Esophagus muscularis mucosa (tissue), 4 donors: Measurements from ENCODE around the gene CRYGS. TPM values are rescaled to one million over a fixed set of nuclear protein-coding genes. Genes with fewer than 3 reads are reported as not detected.
A peak's percentile ranks its signal among the peaks of the same experiment; 100 is the strongest.
"Not testable (repeated sequence)": the region's sequence is repeated elsewhere in the genome, so short reads cannot be mapped to it uniquely, and the experiment has no call there.

Experiments
- DNase-seq: peaks from one replicate; pipeline ENCODE4 v3.0.0-alpha.2; 2017; ENCODE audit errors: extremely low spot score
- H3K27ac ChIP-seq, 4 donors: fragments of 200-600 bp; sonication (generic); replicated peaks in 1 of 4; 1 replicate in 3 of 4; 2 replicates in 1 of 4; pipeline ENCODE4 v1.5.1; 2016 to 2019; ENCODE audit warnings: mild to moderate bottlenecking in 1 of 4
- H3K27me3 ChIP-seq, 4 donors: fragments of 200-600 bp; sonication (generic); one replicate each; pipeline versions ENCODE4 v1.5.1 to v1.6.0; 2016 to 2019
- H3K36me3 ChIP-seq, 4 donors: fragments of 200-600 bp; sonication (generic); one replicate each; pipeline ENCODE4 v1.5.1; 2016 to 2019
- H3K4me1 ChIP-seq, 4 donors: fragments of 200-600 bp; sonication (generic); one replicate each; pipeline ENCODE4 v1.5.1; 2016 to 2019
- H3K4me3 ChIP-seq, 4 donors: fragments of 200-600 bp; sonication (generic); 1 replicate in 2 of 4; 2 replicates in 2 of 4; pipeline ENCODE4 v1.5.1; 2016 to 2019; ENCODE audit warnings: mild to moderate bottlenecking in 4 of 4, moderate library complexity in 1 of 4
- H3K9me3 ChIP-seq, 4 donors: fragments of 200-600 bp; sonication (generic); 1 replicate in 3 of 4; 2 replicates in 1 of 4; pipeline ENCODE4 v1.5.1; 2016 to 2019
- CTCF ChIP-seq, 3 experiments: fragments of 200-600 bp in 2 of 3; fragments of 450-650 bp in 1 of 3; sonication (generic) in 2 of 3; IDR thresholded peaks; one replicate each; pipeline ENCODE4 v1.5.1; 2017 to 2019; ENCODE audit warnings: antibody characterized with exemption in 3 of 3, mild to moderate bottlenecking in 2 of 3, moderate library complexity in 1 of 3
- EP300 ChIP-seq: sonication (generic); formaldehyde crosslinking; IDR thresholded peaks from one replicate; pipeline ENCODE4 v1.6.1; 2017; ENCODE audit warnings: antibody characterized with exemption
- POLR2A ChIP-seq: fragments of 450-650 bp; IDR thresholded peaks from one replicate; pipeline ENCODE4 v1.6.1; 2017; ENCODE audit warnings: antibody characterized with exemption, moderate library complexity, mild to moderate bottlenecking, low read depth
- POLR2AphosphoS5 ChIP-seq, 2 donors: sonication (generic); formaldehyde crosslinking; IDR thresholded peaks; one replicate each; pipeline ENCODE4 v1.6.1; 2017; ENCODE audit warnings: antibody characterized with exemption in 2 of 2
- WGBS: methylation state at CpG from one replicate; pipeline ENCODE4 v1.1.5; 2018; 5-methylcytosine and 5-hydroxymethylcytosine counted together
- intact Hi-C: fragments of 100-400 bp; cut with DNase I; formaldehyde crosslinking; loops from one replicate; pipeline ENCODE4 v1.15.1; 2023
- total RNA-seq, 4 donors: library from RNA; depleted of rRNA; stranded (reverse); fragments of >200 nt; gene quantifications; one replicate each; pipeline versions ENCODE4 v1.1.0 to v1.2.1, GENCODE V29; 2016

CRYGS gene
- total RNA-seq, 4 donors from 2014 or later, result 0.32 to 2.1 (median 1.6) TPM

- Histone ChIP-seq H3K4me1 (peaks cover 31 to 55% (median 40%) of the 10 kb centered on the region in 4 donors), H3K27ac (peak within 1 kb of the TSS; percentile 90 to 98 (median 92)), H3K4me3 (peak within 1 kb of the TSS; percentile 69 to 97 (median 91)), H3K36me3 (peaks cover 0 to 28% (median 21%) of the 10 kb centered on the region in 4 donors), H3K27me3 (no peaks in the 10 kb centered on the region), H3K9me3 (no peaks in the 10 kb centered on the region)
- WGBS, result 0% methylated on average over 35 of the region's 59 CpGs
- intact Hi-C loops, result no loop called here
- DNase-seq, result peak; percentile 100
- no peak for TF ChIP-seq EP300
- TF ChIP-seq POLR2AphosphoS5 (IDR thresholded peaks at IDR 0.05), result peak; percentile 92 to 95
- peak; percentile 56 for TF ChIP-seq POLR2A
- TF ChIP-seq CTCF (IDR thresholded peaks at IDR 0.05), result peak in 1 of 3 experiments; percentile 31
These were observed 26.1 kb upstream of the CRYGS start, which contains the start of gene DNAJB11 for GRCh38 chr3:186570096-186570940. TSS of gene DNAJB11 (plus strand) at chr3:186570720. CDS start at chr3:186570898, 178 bp downstream.

GRCh38 chr3:186569779-186570095 is 25.6 kb upstream of the CRYGS start:
- Histone ChIP-seq H3K4me3 (peak overlapping the region; percentile 69 to 97 (median 91)), H3K4me1 (peaks cover 31 to 60% (median 42%) of the 10 kb centered on the region in 4 donors), H3K9me3 (no peaks in the 10 kb centered on the region), H3K36me3 (peaks cover 0 to 25% (median 18%) of the 10 kb centered on the region in 4 donors), H3K27ac (peak overlapping the region; percentile 59 to 98 (median 73)), H3K27me3 (no peaks in the 10 kb centered on the region)
- DNase-seq, result no peak
- intact Hi-C loops, result no loop called here
- TF ChIP-seq POLR2AphosphoS5 (IDR thresholded peaks at IDR 0.05) (no peak), EP300 (no peak), POLR2A (no peak), CTCF (IDR thresholded peaks at IDR 0.05) (no peak)
- 13% methylated on average over 7 of the region's 7 CpGs for WGBS

- intact Hi-C loops, H3K9me3 ChIP-seq, H3K27me3 ChIP-seq, DNase-seq: not testable (repeated sequence)
- Histone ChIP-seq H3K36me3 (peaks cover 0 to 22% (median 16%) of the 10 kb centered on the region in 4 donors), H3K27ac (peak overlapping the region in 1 of 4 donors; percentile 98), H3K4me3 (peak overlapping the region in 2 of 4 donors; percentile 69 to 94), H3K4me1 (peaks cover 31 to 61% (median 46%) of the 10 kb centered on the region in 4 donors)
- WGBS, result 83% methylated on average over 11 of the region's 11 CpGs
These were observed 25.2 kb upstream of the CRYGS start for GRCh38 chr3:186569361-186569760.

GRCh38 chr3:186567072-186567921 is 23.1 kb upstream of the CRYGS start, which contains the start of gene TBCCD1:
TSS of gene TBCCD1 (minus strand) at chr3:186567339. CDS start at chr3:186564329, 3,010 bp downstream.
- TF ChIP-seq EP300, result no peak
- peak; percentile 90 to 94 for TF ChIP-seq POLR2AphosphoS5 (IDR thresholded peaks at IDR 0.05)
- peak; percentile 70 for TF ChIP-seq POLR2A
- TF ChIP-seq CTCF (IDR thresholded peaks at IDR 0.05), result peak in 1 of 3 experiments; percentile 7
- H3K4me3 ChIP-seq, result peak within 1 kb of the TSS; percentile 80 to 93 (median 86)
- no peaks in the 10 kb centered on the region for H3K9me3 ChIP-seq
- WGBS, result under 1% methylated on average over 41 of the region's 66 CpGs
- H3K27ac ChIP-seq, result peak within 1 kb of the TSS; percentile 86 to 91 (median 87)
- peaks cover 0 to 16% (median 13%) of the 10 kb centered on the region in 4 donors for H3K36me3 ChIP-seq
- H3K27me3 ChIP-seq, result no peaks in the 10 kb centered on the region
- peak; percentile 95 for DNase-seq
- peaks cover 39 to 79% (median 66%) of the 10 kb centered on the region in 4 donors for H3K4me1 ChIP-seq
- intact Hi-C loops, result no loop called here

- Histone ChIP-seq H3K9me3 (no peaks in the 10 kb centered on the region), H3K27ac (peak overlapping the region; percentile 86 to 91 (median 87)), H3K4me3 (peak overlapping the region; percentile 80 to 93 (median 86)), H3K4me1 (peaks cover 37 to 79% (median 69%) of the 10 kb centered on the region in 4 donors), H3K36me3 (peaks cover 0 to 21% (median 15%) of the 10 kb centered on the region in 4 donors), H3K27me3 (no peaks in the 10 kb centered on the region)
- DNase-seq, result no peak
- TF ChIP-seq POLR2AphosphoS5 (IDR thresholded peaks at IDR 0.05), result no peak
- no peak for TF ChIP-seq EP300
- TF ChIP-seq CTCF (IDR thresholded peaks at IDR 0.05), result no peak
- no peak for TF ChIP-seq POLR2A
- 0% methylated on average over 9 of the region's 14 CpGs for WGBS
- intact Hi-C loops, result no loop called here
These were observed 22.5 kb upstream of the CRYGS start for GRCh38 chr3:186566772-186567071.
